Liver (tissue), 9 donors: ENCODE data around the gene EHMT1. TPM values are rescaled to one million over a fixed set of nuclear protein-coding genes. Genes with fewer than 3 reads are reported as not detected.

Experiments used
- DNase-seq: peaks from one replicate; pipeline ENCODE4 v3.0.0-alpha.2; 2017; ENCODE audit warnings: low spot score
- H3K27ac ChIP-seq, 2 donors: one replicate each; pipeline ENCODE4 v1.7.0; 2013; ENCODE audit warnings: inconsistent platforms in 2 of 2, low read length in 2 of 2, control low read depth in 1 of 2, low read depth in 1 of 2, mild to moderate bottlenecking in 1 of 2
- H3K27me3 ChIP-seq, 4 donors: one replicate each; pipeline versions ENCODE4 v1.6.1 to v1.7.0; 2013; ENCODE audit warnings: low read length in 3 of 4, inconsistent platforms in 1 of 4, mild to moderate bottlenecking in 1 of 4, moderate library complexity in 1 of 4; ENCODE audit not compliant: control insufficient read depth in 4 of 4, insufficient read depth in 4 of 4
- H3K36me3 ChIP-seq, 4 donors: one replicate each; pipeline versions ENCODE4 v1.6.1 to v1.7.0; 2013; ENCODE audit warnings: low read length in 3 of 4, mild to moderate bottlenecking in 3 of 4, low read depth in 1 of 4, moderate library complexity in 1 of 4; ENCODE audit not compliant: control insufficient read depth in 4 of 4, insufficient read depth in 3 of 4
- H3K4me1 ChIP-seq, 4 donors: one replicate each; pipeline versions ENCODE4 v1.6.1 to v1.7.0; 2013; ENCODE audit warnings: low read length in 3 of 4, mild to moderate bottlenecking in 3 of 4, moderate library complexity in 1 of 4; ENCODE audit not compliant: control insufficient read depth in 4 of 4, insufficient read depth in 4 of 4
- H3K4me3 ChIP-seq, 3 donors: one replicate each; pipeline versions ENCODE4 v1.6.1 to v1.7.0; 2013; ENCODE audit warnings: low read length in 3 of 3, control low read depth in 1 of 3, low read depth in 1 of 3, mild to moderate bottlenecking in 1 of 3
- H3K9ac ChIP-seq, 2 donors: one replicate each; pipeline ENCODE4 v1.7.0; 2013; ENCODE audit warnings: low read length in 2 of 2, mild to moderate bottlenecking in 2 of 2, moderate library complexity in 2 of 2, control low read depth in 1 of 2, low read depth in 1 of 2
- H3K9me3 ChIP-seq, 4 donors: one replicate each; pipeline versions ENCODE4 v1.6.1 to v1.7.0; 2013; ENCODE audit warnings: low read length in 3 of 4; ENCODE audit not compliant: control insufficient read depth in 4 of 4
- EGR1 ChIP-seq, 2 donors: IDR thresholded peaks; 2 replicates each; pipeline ENCODE4 v1.6.1; 2016 to 2018; ENCODE audit warnings: antibody characterized with exemption in 2 of 2, low read depth in 2 of 2
- FOXA2 ChIP-seq: IDR thresholded peaks from 2 replicates; pipeline ENCODE4 v1.6.1; 2016; ENCODE audit warnings: antibody characterized with exemption
- GABPA ChIP-seq, 2 donors: IDR thresholded peaks in 1 of 2; conservative IDR thresholded peaks in 1 of 2; 2 replicates each; pipeline ENCODE4 v1.6.1; 2016; ENCODE audit warnings: antibody characterized with exemption in 2 of 2, mild to moderate bottlenecking in 1 of 2, moderate library complexity in 1 of 2
- HNF4A ChIP-seq, 2 donors: conservative IDR thresholded peaks; 2 replicates each; pipeline ENCODE4 v1.6.1; 2016; ENCODE audit warnings: antibody characterized with exemption in 2 of 2, mild to moderate bottlenecking in 2 of 2
- NR2F2 ChIP-seq: IDR thresholded peaks from 2 replicates; pipeline ENCODE4 v1.6.1; 2016; ENCODE audit warnings: antibody characterized with exemption
- RAD21 ChIP-seq, 2 donors: IDR thresholded peaks; 2 replicates each; pipeline ENCODE4 v1.6.1; 2016; ENCODE audit warnings: antibody characterized with exemption in 2 of 2, mild to moderate bottlenecking in 2 of 2
- YY1 ChIP-seq: IDR thresholded peaks from 2 replicates; pipeline ENCODE4 v1.6.1; 2016; ENCODE audit warnings: antibody characterized with exemption, mild to moderate bottlenecking
- WGBS: extraction: QIAGEN DNeasy Blood & Tissue Kit; methylation state at CpG from one replicate; pipeline ENCODE4 v1.1.7; 2013; 5-methylcytosine and 5-hydroxymethylcytosine counted together
- polyA plus RNA-seq, 2 donors: library from polyadenylated mRNA; stranded (reverse) in 1 of 2; unstranded in 1 of 2; fragments of 200-250 nt in 1 of 2; fragments of >200 nt in 1 of 2; fragmentation: Nextera tagmentation in 1 of 2; extraction: Ambion mirVana in 1 of 2; gene quantifications; one replicate each; pipeline versions ENCODE4 v1.2.1 to v1.2.3, GENCODE V29; 2013 to 2015
- total RNA-seq, 2 donors: library from RNA; depleted of rRNA; stranded (reverse); fragments of >200 nt; gene quantifications; one replicate each; pipeline ENCODE4 v1.2.3, GENCODE V29; 2014
- TF ChIP-seq, protein P1 (sequence below): IDR thresholded peaks from 2 replicates; pipeline ENCODE4 v1.6.1; 2016; ENCODE audit warnings: antibody characterized with exemption
- TF ChIP-seq, protein P2 (sequence below): fragments of 150-350 bp; IDR thresholded peaks from 2 replicates; pipeline ENCODE4 v1.5.1; 2017; ENCODE audit warnings: improper control_type of control experiment, low read depth, low read length; ENCODE audit not compliant: missing input control
- TF ChIP-seq, protein P3 (sequence below): IDR thresholded peaks from 2 replicates; pipeline ENCODE4 v1.6.1; 2016; ENCODE audit warnings: antibody characterized with exemption
- TF ChIP-seq, protein P4 (sequence below): IDR thresholded peaks from 2 replicates; pipeline ENCODE4 v1.6.1; 2016; ENCODE audit warnings: antibody characterized with exemption
- TF ChIP-seq, protein P5 (sequence below): IDR thresholded peaks from 2 replicates; pipeline ENCODE4 v1.6.1; 2016; ENCODE audit warnings: antibody characterized with exemption, mild to moderate bottlenecking
- donor health status: healthy.
- donor health status: healthy.
- donor health status: healthy.
- donor health status: healthy.
- donor health status: healthy.

EHMT1 gene
- total and polyA plus RNA-seq, 4 donors: 16.1 to 48.2 (median 27.3) TPM

DNA sequence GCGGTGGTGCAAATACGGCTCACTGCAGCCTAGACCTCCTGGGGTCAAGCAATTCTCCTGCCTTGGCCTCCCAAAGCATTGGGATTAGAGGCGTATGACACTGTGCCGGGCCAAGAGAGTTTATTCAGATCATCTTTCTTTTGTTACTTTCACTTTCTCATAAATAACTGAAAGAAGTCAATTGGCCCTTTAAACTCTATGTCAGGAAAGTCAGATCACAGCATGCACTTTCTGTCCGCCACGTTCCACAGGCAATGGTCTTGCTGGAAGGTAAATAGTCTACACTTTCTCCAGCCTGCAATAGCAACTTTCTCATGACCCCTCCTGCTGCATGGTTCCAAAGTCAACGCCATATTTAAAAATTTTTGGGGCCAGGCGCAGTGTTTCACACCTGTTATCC, 19.9 kb upstream of the EHMT1 start:
- WGBS: 81% methylated on average over 8 of the region's 8 CpGs
- Histone ChIP-seq H3K9ac (no peak overlapping the region), H3K4me1 (no peaks in the 10 kb centered on the region), H3K36me3 (no peaks in the 10 kb centered on the region), H3K4me3 (no peak overlapping the region), H3K27ac (no peak overlapping the region), H3K27me3 (no peaks in the 10 kb centered on the region), H3K9me3 (no peaks in the 10 kb centered on the region)
- TF ChIP-seq YY1: no peak
- TF ChIP-seq, protein P1, sequence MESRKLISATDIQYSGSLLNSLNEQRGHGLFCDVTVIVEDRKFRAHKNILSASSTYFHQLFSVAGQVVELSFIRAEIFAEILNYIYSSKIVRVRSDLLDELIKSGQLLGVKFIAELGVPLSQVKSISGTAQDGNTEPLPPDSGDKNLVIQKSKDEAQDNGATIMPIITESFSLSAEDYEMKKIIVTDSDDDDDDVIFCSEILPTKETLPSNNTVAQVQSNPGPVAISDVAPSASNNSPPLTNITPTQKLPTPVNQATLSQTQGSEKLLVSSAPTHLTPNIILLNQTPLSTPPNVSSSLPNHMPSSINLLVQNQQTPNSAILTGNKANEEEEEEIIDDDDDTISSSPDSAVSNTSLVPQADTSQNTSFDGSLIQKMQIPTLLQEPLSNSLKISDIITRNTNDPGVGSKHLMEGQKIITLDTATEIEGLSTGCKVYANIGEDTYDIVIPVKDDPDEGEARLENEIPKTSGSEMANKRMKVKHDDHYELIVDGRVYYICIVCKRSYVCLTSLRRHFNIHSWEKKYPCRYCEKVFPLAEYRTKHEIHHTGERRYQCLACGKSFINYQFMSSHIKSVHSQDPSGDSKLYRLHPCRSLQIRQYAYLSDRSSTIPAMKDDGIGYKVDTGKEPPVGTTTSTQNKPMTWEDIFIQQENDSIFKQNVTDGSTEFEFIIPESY: no peak
- TF ChIP-seq, protein P2, sequence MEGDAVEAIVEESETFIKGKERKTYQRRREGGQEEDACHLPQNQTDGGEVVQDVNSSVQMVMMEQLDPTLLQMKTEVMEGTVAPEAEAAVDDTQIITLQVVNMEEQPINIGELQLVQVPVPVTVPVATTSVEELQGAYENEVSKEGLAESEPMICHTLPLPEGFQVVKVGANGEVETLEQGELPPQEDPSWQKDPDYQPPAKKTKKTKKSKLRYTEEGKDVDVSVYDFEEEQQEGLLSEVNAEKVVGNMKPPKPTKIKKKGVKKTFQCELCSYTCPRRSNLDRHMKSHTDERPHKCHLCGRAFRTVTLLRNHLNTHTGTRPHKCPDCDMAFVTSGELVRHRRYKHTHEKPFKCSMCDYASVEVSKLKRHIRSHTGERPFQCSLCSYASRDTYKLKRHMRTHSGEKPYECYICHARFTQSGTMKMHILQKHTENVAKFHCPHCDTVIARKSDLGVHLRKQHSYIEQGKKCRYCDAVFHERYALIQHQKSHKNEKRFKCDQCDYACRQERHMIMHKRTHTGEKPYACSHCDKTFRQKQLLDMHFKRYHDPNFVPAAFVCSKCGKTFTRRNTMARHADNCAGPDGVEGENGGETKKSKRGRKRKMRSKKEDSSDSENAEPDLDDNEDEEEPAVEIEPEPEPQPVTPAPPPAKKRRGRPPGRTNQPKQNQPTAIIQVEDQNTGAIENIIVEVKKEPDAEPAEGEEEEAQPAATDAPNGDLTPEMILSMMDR: no peak
- TF ChIP-seq, protein P3, sequence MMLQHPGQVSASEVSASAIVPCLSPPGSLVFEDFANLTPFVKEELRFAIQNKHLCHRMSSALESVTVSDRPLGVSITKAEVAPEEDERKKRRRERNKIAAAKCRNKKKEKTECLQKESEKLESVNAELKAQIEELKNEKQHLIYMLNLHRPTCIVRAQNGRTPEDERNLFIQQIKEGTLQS: no peak
- TF ChIP-seq RAD21 (IDR thresholded peaks at IDR 0.05): no peak
- no peak for DNase-seq

DNA sequence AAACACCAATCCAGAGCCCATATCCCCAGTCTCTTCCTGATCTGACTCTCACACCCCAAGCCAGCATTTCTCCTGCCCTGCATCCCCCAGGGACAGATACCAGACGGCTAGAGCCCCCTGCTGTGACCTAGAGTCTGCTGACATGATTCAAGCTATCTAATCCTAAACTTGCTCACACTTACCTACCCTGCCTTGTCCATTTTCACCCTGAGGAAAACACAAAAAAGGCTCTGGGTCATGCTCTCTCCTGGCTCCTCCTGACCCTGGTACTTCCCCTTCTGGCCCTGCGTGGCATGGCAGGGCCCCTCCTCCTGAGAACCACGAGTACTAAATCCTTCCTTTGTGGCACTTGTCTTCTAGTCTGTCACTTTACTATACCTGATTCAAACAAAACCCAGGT, 16.1 kb upstream of the EHMT1 start:
- Histone ChIP-seq H3K27ac (no peak overlapping the region), H3K9me3 (no peaks in the 10 kb centered on the region), H3K27me3 (no peaks in the 10 kb centered on the region), H3K4me3 (no peak overlapping the region), H3K9ac (no peak overlapping the region), H3K4me1 (peaks cover 7 to 20% (median 17%) of the 10 kb centered on the region in 4 donors), H3K36me3 (no peaks in the 10 kb centered on the region)
- TF ChIP-seq NR2F2 (no peak), GABPA (IDR thresholded peaks at IDR 0.05 in 1 of 2, conservative IDR thresholded peaks at IDR 0.05 in 1 of 2) (no peak), RAD21 (IDR thresholded peaks at IDR 0.05) (no peak)
- DNase-seq: no peak
- WGBS: 27% methylated on average over 3 of the region's 3 CpGs

DNA sequence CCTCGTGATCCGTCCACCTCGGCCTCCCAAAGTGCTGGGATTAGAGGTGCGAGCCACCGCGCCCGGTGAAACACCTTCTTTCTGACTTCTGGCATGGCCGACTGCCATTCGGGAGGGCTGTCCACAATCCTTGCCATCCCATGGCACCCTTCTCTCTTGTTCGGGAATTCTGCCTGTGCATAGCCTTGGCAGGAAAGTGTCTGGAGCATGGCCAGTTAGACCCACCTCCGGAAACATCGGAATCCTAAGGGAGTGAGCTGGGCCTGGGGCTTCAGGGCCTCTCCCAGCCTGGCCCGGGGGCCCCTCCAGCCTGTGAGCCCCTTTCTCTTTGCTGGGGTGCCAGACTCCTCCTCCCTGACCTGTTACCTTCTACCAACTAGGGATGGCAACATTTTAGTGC, 14.9 kb upstream of the EHMT1 start:
- TF ChIP-seq HNF4A (conservative IDR thresholded peaks at IDR 0.05): no peak
- no peak for TF ChIP-seq EGR1 (IDR thresholded peaks at IDR 0.05; ENCODE audit: low read depth in 2 of 2)
- TF ChIP-seq, protein P3: no peak
- TF ChIP-seq, protein P2: no peak
- TF ChIP-seq YY1: no peak
- TF ChIP-seq, protein P4, sequence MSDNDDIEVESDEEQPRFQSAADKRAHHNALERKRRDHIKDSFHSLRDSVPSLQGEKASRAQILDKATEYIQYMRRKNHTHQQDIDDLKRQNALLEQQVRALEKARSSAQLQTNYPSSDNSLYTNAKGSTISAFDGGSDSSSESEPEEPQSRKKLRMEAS: no peak
- TF ChIP-seq GABPA (IDR thresholded peaks at IDR 0.05 in 1 of 2, conservative IDR thresholded peaks at IDR 0.05 in 1 of 2): no peak
- TF ChIP-seq RAD21 (IDR thresholded peaks at IDR 0.05): no peak
- TF ChIP-seq FOXA2: no peak
- TF ChIP-seq, protein P5, sequence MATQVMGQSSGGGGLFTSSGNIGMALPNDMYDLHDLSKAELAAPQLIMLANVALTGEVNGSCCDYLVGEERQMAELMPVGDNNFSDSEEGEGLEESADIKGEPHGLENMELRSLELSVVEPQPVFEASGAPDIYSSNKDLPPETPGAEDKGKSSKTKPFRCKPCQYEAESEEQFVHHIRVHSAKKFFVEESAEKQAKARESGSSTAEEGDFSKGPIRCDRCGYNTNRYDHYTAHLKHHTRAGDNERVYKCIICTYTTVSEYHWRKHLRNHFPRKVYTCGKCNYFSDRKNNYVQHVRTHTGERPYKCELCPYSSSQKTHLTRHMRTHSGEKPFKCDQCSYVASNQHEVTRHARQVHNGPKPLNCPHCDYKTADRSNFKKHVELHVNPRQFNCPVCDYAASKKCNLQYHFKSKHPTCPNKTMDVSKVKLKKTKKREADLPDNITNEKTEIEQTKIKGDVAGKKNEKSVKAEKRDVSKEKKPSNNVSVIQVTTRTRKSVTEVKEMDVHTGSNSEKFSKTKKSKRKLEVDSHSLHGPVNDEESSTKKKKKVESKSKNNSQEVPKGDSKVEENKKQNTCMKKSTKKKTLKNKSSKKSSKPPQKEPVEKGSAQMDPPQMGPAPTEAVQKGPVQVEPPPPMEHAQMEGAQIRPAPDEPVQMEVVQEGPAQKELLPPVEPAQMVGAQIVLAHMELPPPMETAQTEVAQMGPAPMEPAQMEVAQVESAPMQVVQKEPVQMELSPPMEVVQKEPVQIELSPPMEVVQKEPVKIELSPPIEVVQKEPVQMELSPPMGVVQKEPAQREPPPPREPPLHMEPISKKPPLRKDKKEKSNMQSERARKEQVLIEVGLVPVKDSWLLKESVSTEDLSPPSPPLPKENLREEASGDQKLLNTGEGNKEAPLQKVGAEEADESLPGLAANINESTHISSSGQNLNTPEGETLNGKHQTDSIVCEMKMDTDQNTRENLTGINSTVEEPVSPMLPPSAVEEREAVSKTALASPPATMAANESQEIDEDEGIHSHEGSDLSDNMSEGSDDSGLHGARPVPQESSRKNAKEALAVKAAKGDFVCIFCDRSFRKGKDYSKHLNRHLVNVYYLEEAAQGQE: no peak
- Histone ChIP-seq H3K27ac (no peak overlapping the region), H3K36me3 (no peaks in the 10 kb centered on the region), H3K27me3 (no peaks in the 10 kb centered on the region), H3K9me3 (no peaks in the 10 kb centered on the region), H3K4me3 (no peak overlapping the region), H3K9ac (no peak overlapping the region), H3K4me1 (peaks cover 7 to 28% (median 26%) of the 10 kb centered on the region in 4 donors)
- DNase-seq: no peak
- 91% methylated on average over 13 of the region's 13 CpGs for WGBS
